Suprapubic skin (tissue), 4 donors: ENCODE results near the gene CCNDBP1. TPM values are rescaled to one million over a fixed set of nuclear protein-coding genes. Genes with fewer than 3 reads are reported as not detected.
"Not testable (repeated sequence)": the region's sequence is repeated elsewhere in the genome, so short reads cannot be mapped to it uniquely, and the experiment has no call there.

Experiments
- DNase-seq, 2 donors: peaks; one replicate each; pipeline ENCODE4 v3.0.0-alpha.2; 2019; ENCODE audit warnings: low spot score in 2 of 2
- H3K27ac ChIP-seq: fragments of 200-600 bp; sonication (generic); one replicate; pipeline ENCODE4 v1.5.1; 2019
- H3K27me3 ChIP-seq: fragments of 200-600 bp; sonication (generic); one replicate; pipeline ENCODE4 v1.5.1; 2019
- H3K36me3 ChIP-seq: fragments of 200-600 bp; sonication (generic); one replicate; pipeline ENCODE4 v1.5.1; 2019
- H3K4me1 ChIP-seq: fragments of 200-600 bp; sonication (generic); one replicate; pipeline ENCODE4 v1.5.1; 2019
- H3K4me3 ChIP-seq: fragments of 200-600 bp; sonication (generic); one replicate; pipeline ENCODE4 v1.5.1; 2019; ENCODE audit warnings: mild to moderate bottlenecking
- H3K9me3 ChIP-seq: fragments of 200-600 bp; sonication (generic); one replicate; pipeline ENCODE4 v1.5.1; 2019
- CTCF ChIP-seq, 2 donors: fragments of 200-600 bp in 1 of 2; fragments of 450-650 bp in 1 of 2; sonication (generic) in 1 of 2; IDR thresholded peaks; one replicate each; pipeline ENCODE4 v1.5.1; 2016 to 2019; ENCODE audit warnings: antibody characterized with exemption in 2 of 2, mild to moderate bottlenecking in 1 of 2, moderate library complexity in 1 of 2
- EP300 ChIP-seq: sonication (generic); formaldehyde crosslinking; IDR thresholded peaks from one replicate; pipeline ENCODE4 v1.6.1; 2017; ENCODE audit warnings: antibody characterized with exemption
- POLR2A ChIP-seq, 2 donors: fragments of 450-650 bp; IDR thresholded peaks; one replicate each; pipeline ENCODE4 v1.6.1; 2017; ENCODE audit warnings: antibody characterized with exemption in 2 of 2, mild to moderate bottlenecking in 2 of 2, moderate library complexity in 2 of 2
- POLR2AphosphoS5 ChIP-seq, 3 donors: sonication (generic); formaldehyde crosslinking; IDR thresholded peaks; one replicate each; pipeline ENCODE4 v1.6.1; 2017; ENCODE audit warnings: antibody characterized with exemption in 3 of 3
- WGBS: methylation state at CpG from one replicate; pipeline ENCODE4 v1.1.5; 2018; 5-methylcytosine and 5-hydroxymethylcytosine counted together
- total RNA-seq, 4 donors: library from RNA; depleted of rRNA; stranded (reverse); fragments of >200 nt; gene quantifications; one replicate each; pipeline ENCODE4 v1.1.0, GENCODE V29; 2016

CCNDBP1 gene
- total RNA-seq, 4 donors from 2014 or later: 55.9 to 93.7 (median 81.2) TPM

GRCh38 chr15:43219929-43220928 lies 35.0 kb downstream of the CCNDBP1 start:
- TF ChIP-seq POLR2AphosphoS5 (IDR thresholded peaks at IDR 0.05): no peak
- TF ChIP-seq EP300: no peak
- H3K27ac ChIP-seq: no peak overlapping the region

GRCh38 chr15:43220991-43221403 lies 35.8 kb downstream of the CCNDBP1 start, which contains the start of gene EPB42:
EPB42 (minus strand) TSS chr15:43221018; CDS start chr15:43220825, 193 bp downstream.
- no peak for DNase-seq
- WGBS: 76% methylated on average over 3 of the region's 3 CpGs
- H3K9me3 ChIP-seq: no peaks in the 10 kb centered on the region
- H3K27me3 ChIP-seq: no peaks in the 10 kb centered on the region
- H3K4me3 ChIP-seq: no peak within 1 kb of the TSS
- no peak for TF ChIP-seq CTCF (IDR thresholded peaks at IDR 0.05)
- no peak for TF ChIP-seq POLR2A (IDR thresholded peaks at IDR 0.05)
- TF ChIP-seq POLR2AphosphoS5 (IDR thresholded peaks at IDR 0.05): no peak
- no peak for TF ChIP-seq EP300
- H3K36me3 ChIP-seq: no peaks in the 10 kb centered on the region
- H3K27ac ChIP-seq: no peak within 1 kb of the TSS
- H3K4me1 ChIP-seq: peaks cover 9% of the 10 kb centered on the region

More at GRCh38 chr15:43219929-43220928, 35.0 kb downstream of the CCNDBP1 start:
- DNase-seq: peak in 1 of 2 donors; percentile 5
- Histone ChIP-seq H3K36me3 (no peaks in the 10 kb centered on the region), H3K9me3 (no peaks in the 10 kb centered on the region), H3K4me3 (no peak overlapping the region), H3K4me1 (peaks cover 9% of the 10 kb centered on the region), H3K27me3 (no peaks in the 10 kb centered on the region)
- 85% methylated on average over 16 of the region's 16 CpGs for WGBS

- DNase-seq: no peak
- Histone ChIP-seq H3K9me3 (no peaks in the 10 kb centered on the region), H3K27ac (no peak overlapping the region)
Observed at GRCh38 chr15:43221422-43221821, 36.2 kb downstream of the CCNDBP1 start.

GRCh38 chr15:43225201-43225949 lies 40.2 kb downstream of the CCNDBP1 start:
- Histone ChIP-seq H3K36me3 (no peaks in the 10 kb centered on the region), H3K27ac (no peak overlapping the region), H3K9me3 (no peaks in the 10 kb centered on the region), H3K4me3 (no peak overlapping the region), H3K4me1 (peaks cover 10% of the 10 kb centered on the region), H3K27me3 (no peaks in the 10 kb centered on the region)
- TF ChIP-seq CTCF (IDR thresholded peaks at IDR 0.05) (peak; percentile 51 to 62), POLR2AphosphoS5 (IDR thresholded peaks at IDR 0.05) (no peak)
- DNase-seq: no peak
- 43% methylated on average over 16 of the region's 16 CpGs for WGBS

More at GRCh38 chr15:43221422-43221821, 36.2 kb downstream of the CCNDBP1 start:
- Histone ChIP-seq H3K27me3 (no peaks in the 10 kb centered on the region), H3K4me3 (no peak overlapping the region), H3K4me1 (peaks cover 9% of the 10 kb centered on the region), H3K36me3 (no peaks in the 10 kb centered on the region)
- 75% methylated on average over 1 of the region's 1 CpG for WGBS
- TF ChIP-seq POLR2A (IDR thresholded peaks at IDR 0.05) (no peak), CTCF (IDR thresholded peaks at IDR 0.05) (no peak), POLR2AphosphoS5 (IDR thresholded peaks at IDR 0.05) (no peak), EP300 (no peak)

GRCh38 chr15:43225950-43226255 lies 40.7 kb downstream of the CCNDBP1 start:
- not testable (repeated sequence) for H3K27me3 ChIP-seq, H3K27ac ChIP-seq, DNase-seq, H3K9me3 ChIP-seq, H3K4me3 ChIP-seq, H3K36me3 ChIP-seq
- H3K4me1 ChIP-seq: peaks cover 11% of the 10 kb centered on the region
- WGBS: 89% methylated on average over 12 of the region's 12 CpGs
